Spinal cord (tissue), 10 donors: ENCODE data around the gene C21orf91. TPM values are rescaled to one million over a fixed set of nuclear protein-coding genes. Genes with fewer than 3 reads are reported as not detected.
"Not testable (repeated sequence)": the region's sequence is repeated elsewhere in the genome, so short reads cannot be mapped to it uniquely, and the experiment has no call there.

Source experiments
- DNase-seq, 6 donors: peaks; one replicate each; pipeline versions ENCODE4 v3.0.0 to v3.0.0-alpha.2; 2013 to 2015; ENCODE audit warnings: low spot score in 6 of 6, low read depth in 4 of 6
- H3K27ac ChIP-seq: one replicate; pipeline ENCODE4 v1.5.1; 2013; ENCODE audit warnings: low read depth, low read length, control low read depth
- H3K27me3 ChIP-seq: one replicate; pipeline ENCODE4 v1.6.1; 2013; ENCODE audit warnings: low read length; ENCODE audit not compliant: control insufficient read depth, insufficient read depth
- H3K36me3 ChIP-seq: one replicate; pipeline ENCODE4 v1.6.1; 2013; ENCODE audit warnings: low read length; ENCODE audit not compliant: control insufficient read depth, insufficient read depth
- H3K4me1 ChIP-seq: one replicate; pipeline ENCODE4 v1.6.1; 2013; ENCODE audit warnings: low read length; ENCODE audit not compliant: control insufficient read depth, insufficient read depth
- H3K4me3 ChIP-seq: one replicate; pipeline ENCODE4 v1.5.1; 2013; ENCODE audit warnings: low read depth, low read length, control low read depth
- H3K9me3 ChIP-seq: one replicate; pipeline ENCODE4 v1.6.1; 2013; ENCODE audit warnings: low read length; ENCODE audit not compliant: control insufficient read depth, insufficient read depth
- WGBS: methylation state at CpG from one replicate; pipeline ENCODE4 v1.1.5; 2013; ENCODE audit warnings: missing lambda C conversion rate; ENCODE audit not compliant: insufficient coverage; 5-methylcytosine and 5-hydroxymethylcytosine counted together
- polyA plus RNA-seq, 2 donors: library from polyadenylated mRNA; unstranded; fragments of 120-200 nt; gene quantifications; one replicate each; pipeline ENCODE4 v1.2.1, GENCODE V29; 2013; ENCODE audit not compliant: insufficient read length in 2 of 2
- total RNA-seq, 2 donors: library from RNA; depleted of rRNA in 1 of 2; stranded (reverse); fragments of 120-200 nt in 1 of 2; fragments of >200 nt in 1 of 2; gene quantifications; one replicate each; pipeline versions ENCODE4 v1.2.3 to v1.2.4, GENCODE V29; 2013 to 2014
- donor health status: healthy.

The C21orf91 gene
- total and polyA plus RNA-seq, 4 donors: 8.6 to 21.7 (median 14.3) TPM

DNA sequence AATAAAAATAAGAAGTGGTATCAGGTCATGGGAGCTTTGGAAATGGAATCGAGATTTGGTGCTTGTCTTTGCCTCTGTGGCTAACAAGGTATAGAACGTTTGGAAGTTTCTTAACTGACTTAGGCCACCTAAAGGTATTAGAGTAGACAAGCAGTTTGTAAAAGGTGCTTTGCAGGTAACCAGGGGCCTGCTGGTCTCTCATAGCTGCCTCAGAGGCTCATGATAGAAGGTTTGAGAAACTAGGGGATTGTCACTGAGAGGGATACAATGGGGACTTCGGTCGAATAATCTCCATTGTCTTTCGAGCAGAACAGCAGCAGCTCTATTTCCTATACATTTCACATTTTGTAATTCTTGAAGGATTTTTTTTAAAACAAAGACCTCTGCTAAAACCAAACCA lies 37.6 kb downstream of the C21orf91 start:
- no peaks in the 10 kb centered on the region for H3K4me1 ChIP-seq
- H3K9me3 ChIP-seq: no peaks in the 10 kb centered on the region
- H3K27ac ChIP-seq: no peak overlapping the region
- no peak for DNase-seq
- WGBS: 94% methylated on average over 2 of the region's 5 CpGs
- no peak overlapping the region for H3K4me3 ChIP-seq
- no peaks in the 10 kb centered on the region for H3K36me3 ChIP-seq
- H3K27me3 ChIP-seq: no peaks in the 10 kb centered on the region

DNA sequence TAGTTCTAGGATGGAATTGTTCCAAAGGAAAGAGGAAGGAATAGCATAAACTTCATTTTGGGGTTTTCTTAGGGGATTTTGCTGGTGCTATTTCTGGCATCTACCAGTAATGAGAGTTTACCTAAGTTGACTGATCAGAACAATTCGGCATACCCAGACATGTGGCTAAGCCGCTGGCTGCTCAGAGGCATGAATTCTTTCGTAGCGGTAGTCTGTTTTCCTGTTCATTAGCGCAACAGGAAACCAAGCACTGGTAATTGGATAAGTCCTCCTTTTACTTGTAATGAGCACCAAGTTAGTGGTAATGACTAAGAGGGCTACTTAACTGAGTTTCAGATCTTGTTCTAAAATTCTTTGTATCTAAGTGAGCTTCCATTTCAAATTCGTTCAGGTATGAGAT lies 38.6 kb downstream of the C21orf91 start:
- no peak for DNase-seq
- H3K4me3 ChIP-seq: no peak overlapping the region
- no peak overlapping the region for H3K27ac ChIP-seq
- H3K27me3 ChIP-seq: no peaks in the 10 kb centered on the region
- no peaks in the 10 kb centered on the region for H3K9me3 ChIP-seq
- no peaks in the 10 kb centered on the region for H3K36me3 ChIP-seq
- WGBS: 90% methylated on average over 5 of the region's 6 CpGs
- H3K4me1 ChIP-seq: no peaks in the 10 kb centered on the region

DNA sequence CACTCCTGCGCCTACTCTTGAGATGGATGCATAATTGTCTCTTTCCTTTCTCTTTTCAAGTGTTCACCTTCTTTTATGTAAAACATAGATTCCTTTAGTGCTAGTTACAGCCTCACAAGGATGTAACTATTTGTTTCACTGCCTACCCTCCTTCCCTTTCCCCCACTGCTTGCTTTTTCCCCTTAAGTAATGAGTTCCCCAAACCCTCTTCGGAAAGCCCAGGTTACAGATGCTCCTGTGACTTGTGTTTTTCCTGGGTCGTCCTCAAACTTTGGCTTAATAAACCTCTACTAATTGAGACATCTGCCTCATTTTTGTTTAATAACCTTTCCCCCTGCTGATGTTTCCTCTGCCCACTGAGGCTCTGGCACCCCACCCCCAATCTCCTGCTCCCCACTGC lies 39.2 kb downstream of the C21orf91 start:
- no peaks in the 10 kb centered on the region for H3K36me3 ChIP-seq
- H3K27me3 ChIP-seq: no peaks in the 10 kb centered on the region
- H3K27ac ChIP-seq: no peak overlapping the region
- 83% methylated on average over 3 of the region's 3 CpGs for WGBS
- no peaks in the 10 kb centered on the region for H3K4me1 ChIP-seq
- DNase-seq: no peak
- H3K9me3 ChIP-seq: no peaks in the 10 kb centered on the region
- H3K4me3 ChIP-seq: no peak overlapping the region

DNA sequence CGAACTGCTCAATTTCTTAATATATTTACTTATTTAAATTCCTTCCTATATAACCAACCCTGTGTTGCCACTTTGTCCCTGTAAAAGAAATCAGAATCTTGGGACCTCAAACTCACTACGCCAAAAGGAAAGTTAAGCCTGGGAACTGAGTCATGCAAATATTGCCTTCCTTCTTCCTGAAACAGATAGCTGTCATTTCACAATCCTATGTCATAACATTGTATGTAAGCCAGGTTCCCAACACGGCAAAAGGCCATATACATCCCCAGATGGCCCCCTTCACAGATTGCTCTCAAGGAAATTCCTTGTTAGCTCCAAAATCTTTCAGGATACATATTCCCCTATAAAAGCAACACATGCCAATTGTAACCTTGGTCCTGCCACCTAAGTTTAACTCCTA lies 39.7 kb downstream of the C21orf91 start:
- WGBS: 97% methylated on average over 2 of the region's 3 CpGs
- DNase-seq: peak in 1 of 6 donors; percentile 35
- H3K27me3 ChIP-seq: no peaks in the 10 kb centered on the region
- H3K4me1 ChIP-seq: no peaks in the 10 kb centered on the region
- H3K9me3 ChIP-seq: no peaks in the 10 kb centered on the region
- no peaks in the 10 kb centered on the region for H3K36me3 ChIP-seq
- H3K4me3 ChIP-seq: no peak overlapping the region
- no peak overlapping the region for H3K27ac ChIP-seq

DNA sequence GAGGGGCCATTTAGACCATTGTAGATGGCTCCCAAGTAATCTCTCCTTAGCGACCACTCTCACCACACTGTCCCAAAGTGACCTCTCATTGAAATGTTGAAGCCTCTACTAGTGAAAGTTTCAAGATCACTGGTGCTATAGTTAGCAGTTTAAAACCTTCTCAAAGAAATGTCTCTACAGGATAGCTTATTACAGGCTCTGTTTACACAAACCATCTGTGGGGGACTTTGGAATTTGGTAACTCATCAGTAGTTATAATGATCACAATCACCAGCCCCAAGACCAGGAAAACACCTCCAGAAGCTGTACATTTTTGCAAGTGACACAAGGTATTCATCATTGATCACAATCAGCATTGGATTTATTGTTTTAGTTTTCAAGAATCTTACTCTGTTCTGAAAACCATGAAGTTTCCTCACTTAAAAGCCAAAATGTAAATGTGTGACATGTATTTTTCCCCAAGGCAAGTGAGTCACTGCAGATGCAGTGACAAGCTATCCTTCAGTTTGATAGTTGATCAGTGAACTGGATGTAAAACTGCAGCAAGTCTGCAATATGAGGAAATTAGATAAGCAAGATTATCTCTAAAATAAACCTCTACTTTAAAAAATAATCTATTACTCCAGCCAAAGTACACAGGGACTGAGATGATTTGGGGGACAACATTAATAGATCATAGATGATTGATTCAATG lies 41.9 kb downstream of the C21orf91 start:
- DNase-seq: no peak

DNA sequence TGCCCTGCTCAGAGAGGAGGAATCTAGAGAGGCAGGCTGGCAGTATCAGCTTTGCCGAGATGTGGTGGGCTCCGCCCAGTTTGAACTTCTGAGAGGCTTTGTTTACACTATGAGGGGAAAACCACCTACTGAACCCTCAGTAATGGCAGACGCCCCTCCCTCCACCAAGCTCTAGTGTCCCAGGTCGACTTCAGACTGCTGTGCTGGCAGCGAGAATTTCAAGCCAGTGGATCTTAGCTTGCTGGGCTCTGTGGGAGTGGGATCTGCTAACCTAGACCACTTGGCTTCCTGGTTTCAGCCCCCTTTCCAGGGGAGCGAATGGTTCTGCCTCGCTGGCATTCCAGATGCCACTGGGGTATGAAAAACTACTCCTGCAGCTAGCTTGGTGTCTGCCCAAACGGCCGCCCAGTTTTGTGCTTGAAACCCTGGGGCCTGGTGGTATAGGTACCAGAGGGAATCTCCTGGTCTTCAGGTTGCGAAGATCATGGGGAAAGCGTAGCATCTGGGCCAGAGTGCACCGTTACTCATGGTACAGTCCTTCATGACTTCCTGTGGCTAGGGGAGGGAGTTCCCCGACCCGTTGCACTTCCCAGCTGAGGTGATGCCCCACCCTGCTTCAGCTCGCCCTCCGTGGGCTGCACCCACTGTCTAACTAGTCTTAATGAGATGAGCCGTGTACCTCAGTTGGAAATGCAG lies 43.6 kb downstream of the C21orf91 start:
- no peak for DNase-seq
- Histone ChIP-seq H3K4me1 (no peaks in the 10 kb centered on the region), H3K36me3 (no peaks in the 10 kb centered on the region), H3K27me3 (no peaks in the 10 kb centered on the region), H3K27ac (no peak overlapping the region), H3K9me3 (no peaks in the 10 kb centered on the region), H3K4me3 (no peak overlapping the region)
- WGBS: 96% methylated on average over 11 of the region's 17 CpGs

More for the DNA sequence above, 41.9 kb downstream of the C21orf91 start:
- Histone ChIP-seq H3K4me3 (no peak overlapping the region), H3K4me1 (no peaks in the 10 kb centered on the region), H3K27ac (no peak overlapping the region), H3K9me3 (no peaks in the 10 kb centered on the region), H3K36me3 (no peaks in the 10 kb centered on the region), H3K27me3 (no peaks in the 10 kb centered on the region)
- 50% methylated on average over 1 of the region's 1 CpG for WGBS

DNA sequence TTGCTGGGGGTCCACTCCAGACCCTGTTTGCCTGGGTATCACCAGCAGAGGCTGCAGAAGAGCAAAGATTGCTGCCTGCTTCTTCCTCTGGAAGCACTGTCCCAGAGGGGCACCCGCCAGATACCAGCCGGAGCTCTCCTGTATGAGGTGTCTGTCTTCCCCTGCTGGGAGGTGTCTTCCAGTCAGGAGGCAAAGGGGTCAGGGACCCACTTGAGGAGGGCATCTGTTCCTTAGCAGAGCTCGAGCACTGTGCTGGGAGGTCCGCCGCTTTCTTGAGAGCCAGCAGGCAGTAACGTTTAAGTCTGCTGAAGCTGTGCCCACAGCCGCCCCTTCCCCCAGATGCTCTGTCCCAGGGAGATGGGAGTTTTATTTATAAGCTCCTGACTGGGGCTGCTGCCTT lies 44.1 kb downstream of the C21orf91 start:
- not testable (repeated sequence) for DNase-seq, H3K4me1 ChIP-seq, H3K27ac ChIP-seq, H3K27me3 ChIP-seq, H3K36me3 ChIP-seq, H3K4me3 ChIP-seq, H3K9me3 ChIP-seq
- WGBS: 92% methylated on average over 4 of the region's 7 CpGs

DNA sequence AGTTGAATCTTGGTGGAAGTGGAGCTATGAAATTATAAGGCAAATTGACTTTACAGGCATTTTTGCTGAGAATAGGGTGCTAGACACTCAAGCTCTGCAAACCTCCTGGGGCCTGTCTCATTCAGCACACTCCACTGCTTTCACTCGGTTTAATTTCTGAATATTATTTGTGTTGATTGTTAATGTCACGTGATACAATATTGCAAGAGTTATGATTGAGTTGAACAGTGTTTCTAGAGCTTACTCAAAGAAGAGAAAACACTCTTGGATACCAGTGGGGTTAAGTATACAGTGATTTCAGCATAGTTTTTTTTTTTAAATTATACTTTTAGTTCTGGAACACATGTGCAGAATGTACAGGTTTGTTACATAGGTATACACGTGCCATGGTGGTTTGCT lies 49.7 kb downstream of the C21orf91 start:
- Histone ChIP-seq H3K4me3 (no peak overlapping the region), H3K4me1 (no peaks in the 10 kb centered on the region), H3K9me3 (no peaks in the 10 kb centered on the region), H3K36me3 (no peaks in the 10 kb centered on the region), H3K27ac (no peak overlapping the region), H3K27me3 (no peaks in the 10 kb centered on the region)
- DNase-seq: no peak
- WGBS: no CpG with 5 or more reads among the region's 3 CpGs

DNA sequence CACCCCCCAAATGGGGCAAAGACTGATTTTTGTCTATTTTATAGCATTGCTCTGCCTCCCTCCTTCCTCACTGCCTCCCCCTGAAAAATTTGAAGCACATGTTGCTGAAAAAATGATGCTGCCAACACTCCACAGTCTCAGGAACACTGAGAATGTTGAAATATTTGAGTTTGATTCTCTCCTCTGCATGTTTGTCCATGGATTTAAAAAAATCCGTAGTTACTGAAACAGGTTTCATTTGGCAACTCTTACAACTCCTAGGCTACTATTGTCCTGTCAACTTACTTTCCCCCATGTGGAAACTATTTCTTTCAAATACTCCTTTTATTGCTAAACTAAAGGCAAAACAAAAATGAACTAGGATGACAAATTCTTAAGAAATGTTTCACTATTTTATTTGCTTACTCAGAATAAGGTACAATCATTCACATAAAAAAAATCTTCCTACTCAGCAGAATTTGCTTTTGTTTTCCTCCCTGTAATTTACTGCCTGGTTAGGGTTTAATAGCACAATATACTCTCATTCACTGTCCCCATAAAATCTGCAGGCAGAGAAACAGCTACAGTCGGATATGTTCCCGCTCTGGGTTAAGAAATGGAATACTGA lies 50.2 kb downstream of the C21orf91 start:
- Histone ChIP-seq H3K36me3 (no peaks in the 10 kb centered on the region), H3K4me1 (no peaks in the 10 kb centered on the region), H3K9me3 (no peaks in the 10 kb centered on the region), H3K27ac (no peak overlapping the region), H3K27me3 (no peaks in the 10 kb centered on the region), H3K4me3 (no peak overlapping the region)
- DNase-seq: no peak
- 67% methylated on average over 2 of the region's 3 CpGs for WGBS

DNA sequence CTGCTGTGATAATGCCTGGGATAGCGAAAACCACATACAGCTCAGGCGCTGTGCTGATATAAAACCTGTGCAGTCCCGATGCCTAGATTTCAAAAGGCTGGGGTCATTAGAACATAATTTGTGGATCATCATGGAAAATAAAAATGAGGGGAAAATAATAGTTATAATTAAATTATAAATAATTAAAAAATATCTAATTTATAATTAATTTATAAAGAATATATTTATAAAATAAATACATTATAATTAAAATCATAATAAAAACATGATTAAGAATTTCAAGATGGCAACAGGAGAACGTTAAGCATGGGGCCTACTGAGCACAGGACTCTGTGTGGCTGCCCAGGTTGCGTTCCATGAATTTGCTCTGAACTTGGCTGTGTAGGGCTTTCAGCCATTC lies 53.9 kb downstream of the C21orf91 start:
- no peak for DNase-seq
- Histone ChIP-seq H3K36me3 (no peaks in the 10 kb centered on the region), H3K4me3 (no peak overlapping the region), H3K4me1 (no peaks in the 10 kb centered on the region), H3K27me3 (no peaks in the 10 kb centered on the region), H3K9me3 (no peaks in the 10 kb centered on the region), H3K27ac (no peak overlapping the region)
- WGBS: 91% methylated on average over 3 of the region's 5 CpGs
